Measurements from ENCODE around the gene NCOA1.

Gene NCOA1

GRCh38 chr2:24704692-24705091 lies 213.6 kb downstream of the NCOA1 start:
- DNase-seq (ENCODE audit: low spot score) = no peak
- TF ChIP-seq, protein P1, sequence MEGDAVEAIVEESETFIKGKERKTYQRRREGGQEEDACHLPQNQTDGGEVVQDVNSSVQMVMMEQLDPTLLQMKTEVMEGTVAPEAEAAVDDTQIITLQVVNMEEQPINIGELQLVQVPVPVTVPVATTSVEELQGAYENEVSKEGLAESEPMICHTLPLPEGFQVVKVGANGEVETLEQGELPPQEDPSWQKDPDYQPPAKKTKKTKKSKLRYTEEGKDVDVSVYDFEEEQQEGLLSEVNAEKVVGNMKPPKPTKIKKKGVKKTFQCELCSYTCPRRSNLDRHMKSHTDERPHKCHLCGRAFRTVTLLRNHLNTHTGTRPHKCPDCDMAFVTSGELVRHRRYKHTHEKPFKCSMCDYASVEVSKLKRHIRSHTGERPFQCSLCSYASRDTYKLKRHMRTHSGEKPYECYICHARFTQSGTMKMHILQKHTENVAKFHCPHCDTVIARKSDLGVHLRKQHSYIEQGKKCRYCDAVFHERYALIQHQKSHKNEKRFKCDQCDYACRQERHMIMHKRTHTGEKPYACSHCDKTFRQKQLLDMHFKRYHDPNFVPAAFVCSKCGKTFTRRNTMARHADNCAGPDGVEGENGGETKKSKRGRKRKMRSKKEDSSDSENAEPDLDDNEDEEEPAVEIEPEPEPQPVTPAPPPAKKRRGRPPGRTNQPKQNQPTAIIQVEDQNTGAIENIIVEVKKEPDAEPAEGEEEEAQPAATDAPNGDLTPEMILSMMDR (IDR thresholded peaks at IDR 0.05; ENCODE audit: borderline replicate concordance, control extremely low read depth, extremely low read depth, insufficient read depth, missing control alignments) = no peak
- in situ Hi-C loops (cut with MboI; ENCODE audit: low sequenced_read_pairs, unreplicated experiment) = no loop called here

DNA sequence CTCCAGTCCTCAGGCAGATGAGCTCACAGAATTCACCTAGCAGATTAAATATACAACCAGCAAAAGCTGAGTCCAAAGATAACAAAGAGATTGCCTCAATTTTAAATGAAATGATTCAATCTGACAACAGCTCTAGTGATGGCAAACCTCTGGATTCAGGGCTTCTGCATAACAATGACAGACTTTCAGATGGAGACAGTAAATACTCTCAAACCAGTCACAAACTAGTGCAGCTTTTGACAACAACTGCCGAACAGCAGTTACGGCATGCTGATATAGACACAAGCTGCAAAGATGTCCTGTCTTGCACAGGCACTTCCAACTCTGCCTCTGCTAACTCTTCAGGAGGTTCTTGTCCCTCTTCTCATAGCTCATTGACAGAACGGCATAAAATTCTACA lies 216.1 kb downstream of the NCOA1 start:
- in situ Hi-C loops (cut with MboI; ENCODE audit: low sequenced_read_pairs, unreplicated experiment) = no loop called here

GRCh38 chr2:24708537-24709152 lies 217.6 kb downstream of the NCOA1 start:
- TF ChIP-seq, protein P1 (IDR thresholded peaks at IDR 0.05; ENCODE audit: borderline replicate concordance, control extremely low read depth, extremely low read depth, insufficient read depth, missing control alignments) = no peak
- in situ Hi-C loops (cut with MboI; ENCODE audit: low sequenced_read_pairs, unreplicated experiment) = no loop called here
- no peak for DNase-seq (ENCODE audit: low spot score)

More for the DNA sequence above, 216.1 kb downstream of the NCOA1 start:
- DNase-seq (ENCODE audit: low spot score) = no peak
- TF ChIP-seq, protein P1 (IDR thresholded peaks at IDR 0.05; ENCODE audit: borderline replicate concordance, control extremely low read depth, extremely low read depth, insufficient read depth, missing control alignments) = no peak

DNA sequence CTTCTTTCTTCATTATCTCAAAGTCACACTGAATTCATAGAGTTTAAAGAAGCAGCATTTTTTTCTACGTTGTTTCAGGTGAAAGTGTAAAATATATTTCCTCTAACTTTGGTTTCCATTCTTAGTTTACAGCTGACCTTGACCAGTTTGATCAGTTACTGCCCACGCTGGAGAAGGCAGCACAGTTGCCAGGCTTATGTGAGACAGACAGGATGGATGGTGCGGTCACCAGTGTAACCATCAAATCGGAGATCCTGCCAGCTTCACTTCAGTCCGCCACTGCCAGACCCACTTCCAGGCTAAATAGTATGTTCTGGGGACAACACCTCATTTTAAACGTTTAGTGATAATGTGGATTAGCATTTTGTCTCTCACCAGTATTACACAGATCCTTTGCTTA lies 219.8 kb downstream of the NCOA1 start:
- no peak for DNase-seq (ENCODE audit: low spot score)
- TF ChIP-seq, protein P1 (IDR thresholded peaks at IDR 0.05; ENCODE audit: borderline replicate concordance, control extremely low read depth, extremely low read depth, insufficient read depth, missing control alignments) = no peak
- in situ Hi-C loops (cut with MboI; ENCODE audit: low sequenced_read_pairs, unreplicated experiment) = no loop called here

GRCh38 chr2:24711865-24712264 lies 220.8 kb downstream of the NCOA1 start:
- TF ChIP-seq, protein P1 (IDR thresholded peaks at IDR 0.05; ENCODE audit: borderline replicate concordance, control extremely low read depth, extremely low read depth, insufficient read depth, missing control alignments) = no peak
- DNase-seq (ENCODE audit: low spot score) = no peak
- in situ Hi-C loops (cut with MboI; ENCODE audit: low sequenced_read_pairs, unreplicated experiment) = no loop called here

DNA sequence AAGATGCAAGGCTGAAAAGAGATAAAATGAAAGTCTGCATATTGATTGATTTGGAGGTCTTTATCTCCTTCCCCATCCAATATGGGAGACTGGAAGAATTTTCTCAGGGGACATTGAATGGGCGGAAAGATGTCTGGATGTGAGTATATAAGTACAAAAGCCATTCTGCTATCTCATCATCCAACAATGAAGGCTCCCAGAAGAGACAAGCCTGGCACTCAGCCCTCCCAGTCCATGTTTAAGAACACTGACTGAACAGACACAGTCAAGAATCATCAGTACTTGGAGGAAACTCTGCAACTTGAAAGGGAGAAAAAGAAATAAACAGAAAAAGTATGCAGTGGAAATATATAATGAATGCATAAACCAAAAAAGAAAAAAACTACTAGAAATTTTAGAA lies 221.2 kb downstream of the NCOA1 start:
- no peak for DNase-seq (ENCODE audit: low spot score)
- TF ChIP-seq, protein P1 (IDR thresholded peaks at IDR 0.05; ENCODE audit: borderline replicate concordance, control extremely low read depth, extremely low read depth, insufficient read depth, missing control alignments) = no peak
- in situ Hi-C loops (cut with MboI; ENCODE audit: low sequenced_read_pairs, unreplicated experiment) = no loop called here

Measured in GM13976 (cell line).